OCI-LY1 (cell line): ENCODE data around the gene LRFN2.

ENCODE experiments used
- H2AFZ ChIP-seq: fragments of 200-600 bp; sonication (generic), shearing (Covaris generic); 2 replicates; pipeline ENCODE4 v1.6.0; 2014; ENCODE audit warnings: antibody characterized with exemption, mild to moderate bottlenecking, low read length
- H3F3A ChIP-seq: fragments of 200-600 bp; sonication (generic), shearing (Covaris generic); 2 replicates; pipeline ENCODE4 v1.6.0; 2014; ENCODE audit warnings: mild to moderate bottlenecking, antibody characterized with exemption, low read length, moderate library complexity; ENCODE audit not compliant: insufficient read depth
- H3K27ac ChIP-seq: fragments of 200-600 bp; sonication (generic); 2 replicates; pipeline ENCODE4 v1.5.1; 2014; ENCODE audit warnings: low read length, mixed run types, mild to moderate bottlenecking, low read depth; ENCODE audit not compliant: poor library complexity, severe bottlenecking
- H3K27me3 ChIP-seq: fragments of 200-600 bp; sonication (generic); 2 replicates; pipeline ENCODE4 v1.6.0; 2014; ENCODE audit warnings: antibody characterized with exemption, mild to moderate bottlenecking, low read length, moderate library complexity; ENCODE audit not compliant: insufficient read depth
- H3K36me3 ChIP-seq: fragments of 200-600 bp; sonication (generic); 2 replicates; pipeline ENCODE4 v1.6.1; 2014; ENCODE audit warnings: mild to moderate bottlenecking, antibody characterized with exemption, low read length, moderate library complexity, mixed read lengths; ENCODE audit not compliant: insufficient read depth
- H3K4me1 ChIP-seq: fragments of 200-600 bp; sonication (generic); 2 replicates; pipeline ENCODE4 v1.5.1; 2014; ENCODE audit warnings: mild to moderate bottlenecking, low read length, moderate library complexity; ENCODE audit not compliant: insufficient read depth, severe bottlenecking
- H3K4me2 ChIP-seq: fragments of 200-600 bp; sonication (generic), shearing (Covaris generic); 2 replicates; pipeline ENCODE4 v1.6.1; 2014; ENCODE audit warnings: low read length
- H3K4me3 ChIP-seq: fragments of 200-600 bp; sonication (generic); 2 replicates; pipeline ENCODE4 v1.5.1; 2014; ENCODE audit warnings: low read length, low read depth, mild to moderate bottlenecking, mixed read lengths; ENCODE audit not compliant: poor library complexity, severe bottlenecking
- H3K79me2 ChIP-seq: fragments of 200-600 bp; shearing (Covaris generic); 2 replicates; pipeline ENCODE4 v1.6.1; 2016; ENCODE audit warnings: mixed run types, low read length, mixed read lengths; ENCODE audit not compliant: insufficient read depth
- H3K9ac ChIP-seq: fragments of 200-600 bp; sonication (generic), shearing (Covaris generic); 2 replicates; pipeline ENCODE4 v1.6.1; 2014; ENCODE audit warnings: mild to moderate bottlenecking, low read length, mixed read lengths
- H3K9me2 ChIP-seq: fragments of 200-600 bp; sonication (generic), shearing (Covaris generic); 2 replicates; pipeline ENCODE4 v1.6.1; 2014; ENCODE audit warnings: low read depth, mild to moderate bottlenecking, low read length, mixed read lengths
- H3K9me3 ChIP-seq: fragments of 200-600 bp; shearing (Covaris generic); 2 replicates; pipeline ENCODE4 v1.6.1; 2014; ENCODE audit warnings: low read length, mixed read lengths
- H4K20me1 ChIP-seq: fragments of 200-600 bp; sonication (generic), shearing (Covaris generic); 2 replicates; pipeline ENCODE4 v1.6.0; 2016; ENCODE audit warnings: mild to moderate bottlenecking, low read length; ENCODE audit not compliant: insufficient read depth
- EZH2 ChIP-seq: fragments of 200-600 bp; sonication (generic), shearing (Covaris generic); IDR thresholded peaks from 2 replicates; pipeline ENCODE4 v1.8.0; 2017; ENCODE audit warnings: borderline replicate concordance, mixed run types, mild to moderate bottlenecking, antibody characterized with exemption, low read length, moderate library complexity, mixed read lengths
- TF ChIP-seq, protein P1 (sequence below): fragments of 200-600 bp; sonication (generic), shearing (Covaris generic); IDR thresholded peaks from 2 replicates; pipeline ENCODE4 v1.5.1; 2017; ENCODE audit warnings: mild to moderate bottlenecking, antibody characterized with exemption, low read length, moderate library complexity, mixed read lengths

The LRFN2 gene

DNA sequence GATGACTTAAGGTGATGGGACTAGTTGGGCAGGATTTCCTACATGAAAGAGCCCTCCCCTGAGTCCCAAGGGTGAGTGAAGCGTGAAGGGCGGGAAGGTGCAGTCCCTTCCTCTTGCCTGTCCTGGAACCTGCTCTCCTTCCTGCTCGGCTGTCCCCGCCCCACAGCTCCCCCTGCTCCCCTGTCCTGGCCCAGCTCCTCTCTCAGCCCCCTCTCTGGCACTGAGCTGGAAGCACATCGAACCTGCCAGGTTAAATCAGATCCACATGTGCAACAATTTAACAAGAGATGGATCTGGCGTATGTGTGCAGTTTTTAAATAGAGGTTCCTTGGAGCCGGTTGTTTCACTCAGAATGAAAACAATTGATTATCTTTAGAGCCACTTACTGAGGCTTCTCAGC, 95.0 kb downstream of the LRFN2 start:
- Histone ChIP-seq H3K79me2 (no peaks in the 10 kb centered on the region), H3F3A (no peaks in the 10 kb centered on the region), H3K27me3 (no peaks in the 10 kb centered on the region), H3K4me2 (no peak overlapping the region), H3K9me2 (no peaks in the 10 kb centered on the region), H3K4me1 (no peaks in the 10 kb centered on the region), H4K20me1 (no peaks in the 10 kb centered on the region), H3K9me3 (no peaks in the 10 kb centered on the region), H3K27ac (no peak overlapping the region), H3K9ac (no peak overlapping the region), H2AFZ (no peak overlapping the region), H3K4me3 (no peak overlapping the region), H3K36me3 (no peaks in the 10 kb centered on the region)
- TF ChIP-seq, protein P1, sequence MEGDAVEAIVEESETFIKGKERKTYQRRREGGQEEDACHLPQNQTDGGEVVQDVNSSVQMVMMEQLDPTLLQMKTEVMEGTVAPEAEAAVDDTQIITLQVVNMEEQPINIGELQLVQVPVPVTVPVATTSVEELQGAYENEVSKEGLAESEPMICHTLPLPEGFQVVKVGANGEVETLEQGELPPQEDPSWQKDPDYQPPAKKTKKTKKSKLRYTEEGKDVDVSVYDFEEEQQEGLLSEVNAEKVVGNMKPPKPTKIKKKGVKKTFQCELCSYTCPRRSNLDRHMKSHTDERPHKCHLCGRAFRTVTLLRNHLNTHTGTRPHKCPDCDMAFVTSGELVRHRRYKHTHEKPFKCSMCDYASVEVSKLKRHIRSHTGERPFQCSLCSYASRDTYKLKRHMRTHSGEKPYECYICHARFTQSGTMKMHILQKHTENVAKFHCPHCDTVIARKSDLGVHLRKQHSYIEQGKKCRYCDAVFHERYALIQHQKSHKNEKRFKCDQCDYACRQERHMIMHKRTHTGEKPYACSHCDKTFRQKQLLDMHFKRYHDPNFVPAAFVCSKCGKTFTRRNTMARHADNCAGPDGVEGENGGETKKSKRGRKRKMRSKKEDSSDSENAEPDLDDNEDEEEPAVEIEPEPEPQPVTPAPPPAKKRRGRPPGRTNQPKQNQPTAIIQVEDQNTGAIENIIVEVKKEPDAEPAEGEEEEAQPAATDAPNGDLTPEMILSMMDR, result no peak
- TF ChIP-seq EZH2, result no peak

DNA sequence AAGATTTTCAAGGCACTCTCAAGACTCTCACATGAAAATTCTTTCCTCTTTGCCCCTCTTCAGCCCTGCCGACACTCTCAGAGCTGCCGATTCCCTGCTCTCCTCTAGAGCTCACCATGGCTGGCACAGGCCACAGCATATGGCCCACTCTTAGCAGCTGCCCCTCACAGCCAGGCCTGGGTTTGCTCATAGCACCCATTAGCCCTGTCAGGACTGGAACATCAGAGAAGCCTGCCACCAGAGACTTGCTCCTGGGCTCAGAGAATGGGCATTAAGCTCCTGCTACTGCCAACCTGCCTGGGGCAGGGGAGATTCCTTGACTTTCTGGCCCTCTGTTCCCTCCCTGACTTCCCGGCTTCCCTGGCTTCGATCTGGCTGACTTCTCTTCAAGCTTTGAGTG, 96.7 kb downstream of the LRFN2 start:
- Histone ChIP-seq H3K79me2 (no peaks in the 10 kb centered on the region), H3F3A (no peaks in the 10 kb centered on the region), H3K9me3 (no peaks in the 10 kb centered on the region), H3K4me1 (no peaks in the 10 kb centered on the region), H3K36me3 (no peaks in the 10 kb centered on the region), H3K27ac (no peak overlapping the region), H3K9ac (no peak overlapping the region), H3K9me2 (no peaks in the 10 kb centered on the region), H4K20me1 (no peaks in the 10 kb centered on the region), H3K27me3 (no peaks in the 10 kb centered on the region), H3K4me2 (no peak overlapping the region), H2AFZ (no peak overlapping the region), H3K4me3 (no peak overlapping the region)
- TF ChIP-seq, protein P1, result no peak
- no peak for TF ChIP-seq EZH2

DNA sequence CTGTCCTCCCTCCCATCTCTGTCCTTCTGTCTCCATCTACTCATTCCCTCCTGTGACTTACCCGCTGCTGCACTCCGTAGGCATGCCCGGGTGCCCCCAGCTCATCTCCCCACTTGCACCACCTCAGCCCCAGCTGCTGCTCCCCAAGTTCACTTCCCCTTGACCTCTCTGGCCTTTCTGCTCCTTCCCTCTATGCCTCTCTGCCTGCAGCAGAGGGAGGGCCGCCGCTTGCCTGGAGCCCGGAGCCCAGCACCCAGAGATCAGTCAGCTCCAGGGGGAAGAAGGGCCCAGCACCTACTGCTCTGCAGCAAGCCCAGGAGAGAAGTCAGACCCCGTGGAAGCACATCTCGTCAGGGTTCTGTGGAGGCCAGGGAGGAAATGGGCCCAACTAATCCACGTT, 97.4 kb downstream of the LRFN2 start:
- H3K4me1 ChIP-seq, result no peaks in the 10 kb centered on the region
- no peak for TF ChIP-seq EZH2
- TF ChIP-seq, protein P1, result no peak
- no peak overlapping the region for H3K27ac ChIP-seq
- no peaks in the 10 kb centered on the region for H3F3A ChIP-seq
- no peaks in the 10 kb centered on the region for H4K20me1 ChIP-seq
- no peak overlapping the region for H3K4me3 ChIP-seq
- H3K27me3 ChIP-seq, result no peaks in the 10 kb centered on the region
- H3K36me3 ChIP-seq, result no peaks in the 10 kb centered on the region
- no peak overlapping the region for H3K9ac ChIP-seq
- no peak overlapping the region for H2AFZ ChIP-seq
- no peaks in the 10 kb centered on the region for H3K79me2 ChIP-seq
- H3K9me3 ChIP-seq, result no peaks in the 10 kb centered on the region
- no peaks in the 10 kb centered on the region for H3K9me2 ChIP-seq
- H3K4me2 ChIP-seq, result no peak overlapping the region
